Measurements from ENCODE around the gene EPS8. TPM values are rescaled to one million over a fixed set of nuclear protein-coding genes. Genes with fewer than 3 reads are reported as not detected.

Gene EPS8
- total RNA-seq, 1 donor from 2014 or later = 0.89 TPM

- intact Hi-C loops (cut with micrococcal nuclease) = loop anchor here (1.0 to 10.0 kb wide), 3 partner anchors 194 to 309 kb away; partner anchors contain the start of gene EPS8
- CTCF ChIA-PET = interaction anchor here (0.8 to 4.2 kb wide), 12 partner anchors 9 to 313 kb away, joined by 3 to 46 read pairs (median 4); no protein-coding TSS in a partner anchor
- Mint-ChIP-seq H3K27ac (peak overlapping the region; percentile 14), H3K9me3 (no peaks in the 10 kb centered on the region), H3K36me3 (ENCODE audit: low read depth) (peaks cover 65% of the 10 kb centered on the region), H3K4me1 (peaks cover 9% of the 10 kb centered on the region), H3K27me3 (no peaks in the 10 kb centered on the region), H3K4me3 (peak overlapping the region; percentile 72)
- DNase-seq = peak; percentile 22
- ATAC-seq (ENCODE audit: low read depth) = peak; percentile 98
- POLR2A ChIA-PET = interaction anchor here (0.6 kb wide), 1 partner anchor 1406 kb away, joined by 4 read pairs; no protein-coding TSS in a partner anchor
- peak; percentile 55 for TF ChIP-seq CTCF (IDR thresholded peaks at IDR 0.05)
These were observed 198.9 kb downstream of the EPS8 start for GRCh38 chr12:15590180-15590826.

- Mint-ChIP-seq H3K36me3 (ENCODE audit: low read depth) (peaks cover 64% of the 10 kb centered on the region), H3K4me3 (no peak overlapping the region), H3K27me3 (no peaks in the 10 kb centered on the region), H3K4me1 (peaks cover 9% of the 10 kb centered on the region), H3K27ac (peak overlapping the region; percentile 14), H3K9me3 (no peaks in the 10 kb centered on the region)
- ChIA-PET CTCF (interaction anchor here (1.0 to 11.6 kb wide), 12 partner anchors 10 to 313 kb away, joined by 3 to 480 read pairs (median 4); no protein-coding TSS in a partner anchor), POLR2A (no interaction called here)
- TF ChIP-seq CTCF (IDR thresholded peaks at IDR 0.05) = no peak
- intact Hi-C loops (cut with micrococcal nuclease) = loop anchor here (1.0 to 10.0 kb wide), 4 partner anchors 195 to 435 kb away; partner anchors contain the start of gene EPS8
- ATAC-seq (ENCODE audit: low read depth) = no peak
- DNase-seq = no peak
These were observed 199.7 kb downstream of the EPS8 start for GRCh38 chr12:15589328-15590032.

- no peak overlapping the region for H3K4me3 Mint-ChIP-seq
- ChIA-PET CTCF (interaction anchor here (0.5 to 11.6 kb wide), 30 partner anchors 10 to 1708 kb away, joined by 3 to 480 read pairs (median 4); partner anchors contain the start of gene DERA), POLR2A (interaction anchor here (0.7 to 1.4 kb wide), 7 partner anchors 37 to 1219 kb away, joined by 3 to 16 read pairs (median 4); partner anchors contain the start of genes ATF7IP and DERA)
- H3K27ac Mint-ChIP-seq = no peak overlapping the region
- no peaks in the 10 kb centered on the region for H3K4me1 Mint-ChIP-seq
- ATAC-seq (ENCODE audit: low read depth) (peak; percentile 71), DNase-seq (no peak)
- no peaks in the 10 kb centered on the region for H3K9me3 Mint-ChIP-seq
- H3K36me3 Mint-ChIP-seq (ENCODE audit: low read depth) = peaks cover 84% of the 10 kb centered on the region
- intact Hi-C loops (cut with micrococcal nuclease) = loop anchor here (1.0 to 10.0 kb wide), 6 partner anchors 13 to 430 kb away; partner anchors contain the start of gene RERG
- TF ChIP-seq CTCF (IDR thresholded peaks at IDR 0.05) = peak; percentile 83
- no peaks in the 10 kb centered on the region for H3K27me3 Mint-ChIP-seq
These were observed 204.7 kb downstream of the EPS8 start for GRCh38 chr12:15584366-15585041.

GRCh38 chr12:15583804-15584203, 205.4 kb downstream of the EPS8 start:
- Mint-ChIP-seq H3K4me3 (no peak overlapping the region), H3K36me3 (ENCODE audit: low read depth) (peaks cover 85% of the 10 kb centered on the region), H3K27me3 (no peaks in the 10 kb centered on the region), H3K4me1 (no peaks in the 10 kb centered on the region), H3K27ac (no peak overlapping the region), H3K9me3 (no peaks in the 10 kb centered on the region)
- no peak for TF ChIP-seq CTCF (IDR thresholded peaks at IDR 0.05)
- intact Hi-C loops (cut with micrococcal nuclease) = loop anchor here (1.0 to 10.0 kb wide), 6 partner anchors 13 to 429 kb away; partner anchors contain the start of gene RERG
- no peak for DNase-seq
- no peak for ATAC-seq (ENCODE audit: low read depth)
- ChIA-PET POLR2A (interaction anchor here (1.2 to 1.4 kb wide), 3 partner anchors 36 to 51 kb away, joined by 4 to 16 read pairs (median 4); no protein-coding TSS in a partner anchor), CTCF (interaction anchor here (0.5 to 11.6 kb wide), 21 partner anchors 13 to 1708 kb away, joined by 3 to 480 read pairs (median 5); no protein-coding TSS in a partner anchor)

Data from activated B cell treated with CpG ODN at 0.5 μM for 24 hours (primary cell).